Stimulated activated CD4-positive, alpha-beta T cell treated with anti-CD3 and anti-CD28 coated beads, Interleukin-12 subunit alpha, Interleukin-12 subunit beta, amount 100 ng/mL, for 4 hours (primary cell): ENCODE results near the gene IL17REL.

Source experiments
- DNase-seq: peaks from one replicate; pipeline ENCODE4 v3.0.0-alpha.2; 2020

Gene IL17REL

DNA sequence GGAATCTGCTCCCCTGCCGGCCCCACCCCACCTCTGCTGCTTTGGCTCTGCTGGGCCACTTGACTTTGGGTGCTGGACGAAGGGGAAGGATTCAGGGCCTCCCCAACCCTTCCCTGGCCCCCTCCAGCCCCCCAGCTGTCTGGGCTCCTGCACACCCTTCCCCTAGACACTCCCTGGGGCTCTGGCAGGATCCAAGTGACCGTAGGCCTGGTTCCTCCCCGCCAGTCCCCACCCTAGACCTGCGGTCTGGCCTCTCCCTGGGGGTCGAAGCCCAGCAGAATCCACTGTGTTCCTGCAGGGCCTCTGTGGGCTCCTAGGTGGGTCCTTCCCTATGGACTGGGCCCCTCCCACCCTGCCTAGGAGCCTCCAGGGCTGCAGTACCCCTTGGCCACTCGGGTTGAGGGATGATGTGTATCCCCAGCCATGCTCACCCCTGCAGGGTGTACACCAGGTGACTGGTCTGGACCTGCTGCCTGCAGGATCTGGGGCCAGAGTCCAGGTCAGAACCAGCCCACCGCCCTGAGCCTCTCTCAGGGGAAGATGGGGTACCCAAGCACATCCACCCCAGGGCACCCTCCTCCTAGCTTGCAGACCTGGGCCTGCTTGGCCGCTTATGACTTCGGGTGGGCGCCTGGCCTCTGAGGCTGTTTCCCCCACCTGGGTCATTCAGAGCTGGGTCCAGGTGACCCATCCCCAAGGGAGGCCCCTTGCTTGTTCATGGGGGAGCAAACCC lies 46.4 kb downstream of the IL17REL start:
- peak; percentile 22 for DNase-seq

DNA sequence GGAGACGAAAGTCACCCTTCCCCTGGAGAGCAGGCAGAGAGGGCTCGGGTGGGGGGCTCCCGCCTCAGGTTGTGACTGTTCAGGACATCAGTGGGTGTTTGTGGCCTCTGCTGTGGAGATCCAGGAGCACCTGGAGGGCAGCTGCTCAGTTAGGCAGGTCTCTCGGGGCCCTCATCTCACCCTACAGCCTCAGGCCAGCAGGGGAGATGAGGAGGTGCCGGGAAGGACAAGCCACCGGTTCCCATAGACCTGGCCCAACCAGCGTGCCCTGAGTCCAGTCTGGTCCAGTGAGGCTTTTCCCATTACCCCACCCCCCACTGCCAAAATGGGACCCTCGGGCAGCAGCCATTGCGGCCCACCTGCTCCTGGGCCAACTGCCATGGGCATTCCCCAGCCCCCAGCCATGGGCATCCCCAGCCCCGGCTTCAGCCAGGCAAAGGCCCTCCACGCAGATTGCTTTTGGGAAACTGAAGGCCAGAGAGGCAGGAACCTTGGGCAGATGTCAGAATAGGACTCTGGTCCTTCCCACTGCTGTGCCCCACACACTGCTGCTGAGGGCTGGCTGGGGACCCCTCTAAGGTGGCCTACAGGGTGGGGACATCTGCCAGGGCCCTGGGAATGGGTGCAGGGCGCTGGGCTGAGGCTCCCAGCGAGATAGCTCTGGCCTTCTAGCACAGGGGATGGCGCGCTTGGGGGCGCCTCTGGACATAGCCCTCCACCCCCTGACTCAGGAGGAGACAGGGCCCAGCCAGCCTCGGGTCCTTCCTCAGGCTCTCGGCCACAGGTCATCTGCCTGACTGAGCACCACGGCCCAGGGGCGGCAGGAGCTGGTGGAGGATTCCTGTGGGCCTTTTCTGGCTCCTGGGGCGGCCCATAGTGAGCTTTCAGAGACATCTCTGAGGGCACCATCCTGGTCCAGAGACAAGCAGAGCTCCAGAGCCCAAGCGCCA lies 47.2 kb downstream of the IL17REL start:
- peak; percentile 33 for DNase-seq

DNA sequence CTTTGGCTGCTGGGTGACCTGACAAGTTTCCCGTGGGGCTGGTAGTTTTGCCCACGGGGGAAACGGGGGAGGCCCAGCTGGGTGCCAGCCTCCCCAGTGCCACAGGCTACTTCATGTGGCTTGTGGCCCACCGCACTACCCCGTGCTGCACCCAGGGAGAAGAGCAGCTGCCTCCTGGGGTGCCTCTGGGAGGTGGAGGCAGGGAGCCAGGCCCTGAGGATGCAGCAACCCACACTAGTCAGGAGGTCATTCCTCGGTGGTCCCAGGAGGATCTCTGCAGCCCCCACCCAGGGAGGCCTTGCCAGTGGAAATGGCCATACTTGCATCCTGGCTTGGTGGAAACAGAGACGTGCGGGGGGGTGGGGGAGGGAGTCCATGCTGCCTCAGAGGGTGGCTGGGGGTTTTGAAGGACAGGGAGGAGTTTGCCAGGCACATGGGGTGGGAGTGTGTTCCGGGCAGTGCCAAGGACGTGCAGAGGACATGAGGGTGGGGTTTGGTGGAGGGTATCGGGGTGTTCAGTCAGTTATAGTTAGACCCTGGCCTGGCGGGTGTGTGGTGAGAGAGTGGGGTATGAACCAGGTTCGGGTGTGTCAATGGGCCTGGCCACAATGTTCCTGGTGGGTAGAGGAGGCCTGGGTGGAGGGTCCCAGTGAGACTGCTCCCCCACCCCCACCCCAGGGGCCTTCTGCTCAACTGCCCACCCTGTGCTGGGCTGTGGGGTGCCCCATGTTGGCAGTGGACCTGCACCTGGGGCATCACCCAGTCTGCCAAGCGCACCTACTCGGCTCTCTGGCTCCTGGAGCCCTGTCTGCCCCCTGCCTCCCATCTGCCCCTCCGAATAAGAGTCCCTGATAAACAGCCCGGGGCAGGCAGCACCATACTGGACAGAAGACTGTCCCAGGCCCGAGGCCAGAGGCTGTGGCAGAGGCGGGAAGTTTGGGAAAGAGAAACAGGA lies 48.2 kb downstream of the IL17REL start:
- DNase-seq: peak; percentile 26

DNA sequence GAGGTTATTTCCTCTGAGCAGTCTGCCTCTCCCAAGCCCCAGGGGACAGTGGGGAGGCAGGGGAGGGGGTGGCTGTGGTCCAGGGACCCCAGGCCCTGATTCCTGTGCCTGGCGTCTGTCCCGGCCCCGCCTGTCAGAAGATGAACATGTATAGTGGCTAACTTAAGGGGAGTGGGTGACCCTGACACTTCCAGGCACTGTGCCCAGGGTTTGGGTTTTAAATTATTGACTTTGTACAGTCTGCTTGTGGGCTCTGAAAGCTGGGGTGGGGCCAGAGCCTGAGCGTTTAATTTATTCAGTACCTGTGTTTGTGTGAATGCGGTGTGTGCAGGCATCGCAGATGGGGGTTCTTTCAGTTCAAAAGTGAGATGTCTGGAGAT lies 48.9 kb downstream of the IL17REL start:
- no peak for DNase-seq

DNA sequence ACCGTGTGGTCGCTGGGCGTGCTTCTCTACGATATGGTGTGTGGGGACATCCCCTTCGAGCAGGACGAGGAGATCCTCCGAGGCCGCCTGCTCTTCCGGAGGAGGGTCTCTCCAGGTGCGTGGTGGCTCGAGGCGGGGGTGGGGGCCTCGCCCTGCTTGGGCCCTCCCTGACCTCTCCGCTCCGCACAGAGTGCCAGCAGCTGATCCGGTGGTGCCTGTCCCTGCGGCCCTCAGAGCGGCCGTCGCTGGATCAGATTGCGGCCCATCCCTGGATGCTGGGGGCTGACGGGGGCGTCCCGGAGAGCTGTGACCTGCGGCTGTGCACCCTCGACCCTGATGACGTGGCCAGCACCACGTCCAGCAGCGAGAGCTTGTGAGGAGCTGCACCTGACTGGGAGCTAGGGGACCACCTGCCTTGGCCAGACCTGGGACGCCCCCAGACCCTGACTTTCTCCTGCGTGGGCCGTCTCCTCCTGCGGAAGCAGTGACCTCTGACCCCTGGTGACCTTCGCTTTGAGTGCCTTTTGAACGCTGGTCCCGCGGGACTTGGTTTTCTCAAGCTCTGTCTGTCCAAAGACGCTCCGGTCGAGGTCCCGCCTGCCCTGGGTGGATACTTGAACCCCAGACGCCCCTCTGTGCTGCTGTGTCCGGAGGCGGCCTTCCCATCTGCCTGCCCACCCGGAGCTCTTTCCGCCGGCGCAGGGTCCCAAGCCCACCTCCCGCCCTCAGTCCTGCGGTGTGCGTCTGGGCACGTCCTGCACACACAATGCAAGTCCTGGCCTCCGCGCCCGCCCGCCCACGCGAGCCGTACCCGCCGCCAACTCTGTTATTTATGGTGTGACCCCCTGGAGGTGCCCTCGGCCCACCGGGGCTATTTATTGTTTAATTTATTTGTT lies 49.6 kb downstream of the IL17REL start:
- peak; percentile 29 for DNase-seq

DNA sequence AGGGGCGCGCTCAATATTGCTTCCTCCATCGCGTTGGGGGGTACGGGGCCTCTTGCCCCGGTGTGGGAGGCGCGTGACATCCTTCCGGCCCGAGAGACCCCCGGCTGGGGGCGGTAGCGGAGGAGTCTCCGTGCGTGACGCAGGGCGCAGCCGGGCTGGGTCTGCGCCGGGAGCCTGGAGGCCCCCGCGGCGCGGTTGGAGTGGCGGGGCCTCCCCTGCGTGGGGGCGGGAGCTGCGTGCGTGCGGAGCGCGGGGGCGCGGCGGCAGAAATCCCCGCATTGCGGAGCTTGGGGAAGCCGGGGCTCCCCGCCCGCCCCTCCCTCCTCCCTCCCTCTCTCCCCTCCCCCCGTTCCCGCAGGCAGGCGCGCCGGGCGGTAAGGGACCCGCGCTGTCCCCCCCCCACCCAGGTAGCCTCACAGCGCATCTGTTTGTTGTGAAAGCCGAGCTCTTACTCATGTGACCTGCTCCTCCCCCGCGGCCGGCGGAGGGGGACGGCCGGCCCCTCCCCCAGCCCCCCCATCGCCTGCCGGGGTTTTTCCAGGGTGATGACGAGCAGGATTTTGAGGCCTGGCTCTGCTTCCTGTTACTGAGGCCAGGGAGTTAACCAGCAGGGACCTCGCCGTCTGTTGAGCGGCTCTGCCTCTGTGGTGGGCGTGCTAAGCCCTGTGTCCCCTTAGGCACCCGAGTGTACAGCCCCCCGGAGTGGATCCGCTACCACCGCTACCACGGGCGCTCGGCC lies 50.4 kb downstream of the IL17REL start:
- DNase-seq: peak; percentile 88

DNA sequence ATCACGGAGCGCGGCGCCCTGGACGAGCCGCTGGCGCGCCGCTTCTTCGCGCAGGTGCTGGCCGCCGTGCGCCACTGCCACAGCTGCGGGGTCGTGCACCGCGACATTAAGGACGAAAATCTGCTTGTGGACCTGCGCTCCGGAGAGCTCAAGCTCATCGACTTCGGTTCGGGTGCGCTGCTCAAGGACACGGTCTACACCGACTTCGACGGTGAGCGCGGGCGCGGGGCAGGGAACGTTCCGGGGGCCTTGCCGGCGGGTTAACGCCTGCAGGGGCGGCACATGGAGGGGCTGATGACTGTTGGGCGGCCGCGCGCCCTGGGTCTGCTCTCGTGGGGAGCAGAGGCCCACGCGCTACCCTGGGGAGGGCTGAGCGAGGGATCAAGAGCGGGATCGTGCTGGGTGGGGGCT lies 51.0 kb downstream of the IL17REL start:
- no peak for DNase-seq

DNA sequence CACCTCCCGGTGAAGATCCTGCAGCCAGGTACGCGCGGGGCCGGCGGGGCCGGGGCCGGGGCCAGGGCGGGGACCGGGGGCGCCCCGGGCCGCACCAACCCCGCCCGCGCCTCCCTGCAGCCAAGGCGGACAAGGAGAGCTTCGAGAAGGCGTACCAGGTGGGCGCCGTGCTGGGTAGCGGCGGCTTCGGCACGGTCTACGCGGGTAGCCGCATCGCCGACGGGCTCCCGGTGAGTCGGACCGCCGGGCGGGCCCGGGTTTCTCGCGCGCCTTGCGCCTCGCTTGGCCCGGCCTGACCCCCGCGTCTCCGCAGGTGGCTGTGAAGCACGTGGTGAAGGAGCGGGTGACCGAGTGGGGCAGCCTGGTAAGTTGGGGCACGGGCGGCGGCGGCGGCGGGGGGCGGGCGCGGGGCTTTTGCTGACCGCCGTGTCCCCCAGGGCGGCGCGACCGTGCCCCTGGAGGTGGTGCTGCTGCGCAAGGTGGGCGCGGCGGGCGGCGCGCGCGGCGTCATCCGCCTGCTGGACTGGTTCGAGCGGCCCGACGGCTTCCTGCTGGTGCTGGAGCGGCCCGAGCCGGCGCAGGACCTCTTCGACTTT lies 51.5 kb downstream of the IL17REL start:
- peak; percentile 51 for DNase-seq

DNA sequence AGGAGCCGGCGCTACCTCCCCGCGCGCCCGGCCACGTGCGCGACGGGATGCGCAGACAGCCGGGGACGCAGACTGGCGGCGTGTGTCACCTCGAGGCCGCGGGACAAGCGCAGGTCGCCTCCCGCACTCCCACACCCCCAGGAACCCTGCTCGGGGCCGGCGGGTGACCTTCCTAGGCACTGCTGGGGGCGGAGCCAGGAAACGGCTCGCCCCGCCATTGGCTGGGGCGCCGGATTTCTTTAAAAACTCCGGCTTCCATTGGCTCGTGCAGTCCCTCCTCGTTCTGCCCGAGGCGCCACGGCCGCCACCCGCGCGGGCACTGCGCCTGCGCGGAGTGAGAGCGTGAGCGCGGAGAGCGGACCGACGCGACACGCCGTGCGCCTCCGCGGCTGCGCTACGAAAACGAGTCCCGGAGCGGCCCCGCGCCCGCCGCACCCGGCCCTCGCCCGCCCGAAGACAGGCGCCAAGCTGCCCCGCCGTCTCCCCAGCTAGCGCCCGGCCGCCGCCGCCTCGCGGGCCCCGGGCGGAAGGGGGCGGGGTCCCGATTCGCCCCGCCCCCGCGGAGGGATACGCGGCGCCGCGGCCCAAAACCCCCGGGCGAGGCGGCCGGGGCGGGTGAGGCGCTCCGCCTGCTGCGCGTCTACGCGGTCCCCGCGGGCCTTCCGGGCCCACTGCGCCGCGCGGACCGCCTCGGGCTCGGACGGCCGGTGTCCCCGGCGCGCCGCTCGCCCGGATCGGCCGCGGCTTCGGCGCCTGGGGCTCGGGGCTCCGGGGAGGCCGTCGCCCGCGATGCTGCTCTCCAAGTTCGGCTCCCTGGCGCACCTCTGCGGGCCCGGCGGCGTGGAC lies 52.2 kb downstream of the IL17REL start, which contains the start of gene PIM3:
PIM3 (plus strand) TSS at position 614 of the 846 bp plus-strand sequence; CDS start at position 790, 176 bp downstream.
- peak; percentile 91 for DNase-seq

DNA sequence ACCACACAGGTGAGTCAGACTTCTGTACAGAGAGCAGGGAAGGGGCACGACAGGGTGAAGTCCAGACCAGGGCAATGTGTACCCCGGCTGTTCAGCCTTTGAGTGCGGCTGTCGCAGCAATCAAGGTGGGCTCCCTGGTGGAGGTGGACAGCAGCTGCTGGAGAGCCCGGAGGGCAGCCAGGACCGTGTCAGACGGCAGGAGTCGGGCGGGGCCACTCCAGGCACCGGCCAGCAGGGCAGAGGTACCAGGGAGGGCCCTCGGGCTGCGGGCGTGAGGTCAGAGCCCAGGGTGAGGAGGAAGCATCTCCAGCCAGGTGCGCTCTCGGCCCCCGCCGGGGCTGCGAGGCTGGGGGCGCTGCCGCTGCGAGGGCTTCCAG lies 52.8 kb downstream of the IL17REL start:
- DNase-seq: peak; percentile 45

DNA sequence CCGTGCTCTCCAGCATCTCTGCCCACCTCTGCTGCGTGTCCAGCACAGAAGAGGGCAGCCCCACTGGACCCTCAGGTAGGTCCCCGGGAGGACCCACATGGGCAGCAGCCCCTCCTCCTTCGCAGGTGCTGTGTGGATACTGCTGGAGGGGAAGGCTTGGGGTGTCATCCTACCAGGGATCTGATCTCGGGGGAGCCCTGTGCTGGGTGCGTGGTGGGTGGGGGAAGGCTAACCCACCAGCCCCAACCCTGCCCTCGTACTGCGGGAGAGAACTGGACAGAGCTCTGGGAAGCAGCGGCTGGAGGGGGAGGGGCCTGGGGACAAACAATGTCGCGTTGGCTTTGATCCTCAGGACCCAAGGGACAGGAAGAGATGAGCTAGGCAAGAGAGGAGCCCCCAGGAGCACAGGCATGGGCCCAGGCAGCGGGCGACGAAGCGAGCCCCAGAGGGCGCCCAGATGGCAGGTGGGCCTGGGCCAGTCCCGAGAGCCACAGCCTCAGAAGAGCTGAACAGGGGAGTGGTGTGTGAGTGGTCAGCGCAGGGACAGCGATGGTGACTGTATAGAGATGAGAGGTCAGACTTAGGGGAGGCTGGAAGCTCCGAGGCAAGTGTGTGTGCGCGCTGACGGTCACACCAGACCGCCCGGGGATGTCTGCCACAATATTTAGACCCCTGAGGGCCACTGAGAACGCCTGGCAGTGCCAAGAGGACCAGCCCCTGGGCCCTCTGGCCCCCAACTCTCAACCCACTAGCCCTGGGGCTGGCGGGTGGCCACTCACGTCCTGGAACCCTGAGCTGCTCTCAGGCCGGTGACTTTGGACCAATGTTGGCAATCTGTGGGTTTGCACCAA lies 53.4 kb downstream of the IL17REL start:
- DNase-seq: no peak

DNA sequence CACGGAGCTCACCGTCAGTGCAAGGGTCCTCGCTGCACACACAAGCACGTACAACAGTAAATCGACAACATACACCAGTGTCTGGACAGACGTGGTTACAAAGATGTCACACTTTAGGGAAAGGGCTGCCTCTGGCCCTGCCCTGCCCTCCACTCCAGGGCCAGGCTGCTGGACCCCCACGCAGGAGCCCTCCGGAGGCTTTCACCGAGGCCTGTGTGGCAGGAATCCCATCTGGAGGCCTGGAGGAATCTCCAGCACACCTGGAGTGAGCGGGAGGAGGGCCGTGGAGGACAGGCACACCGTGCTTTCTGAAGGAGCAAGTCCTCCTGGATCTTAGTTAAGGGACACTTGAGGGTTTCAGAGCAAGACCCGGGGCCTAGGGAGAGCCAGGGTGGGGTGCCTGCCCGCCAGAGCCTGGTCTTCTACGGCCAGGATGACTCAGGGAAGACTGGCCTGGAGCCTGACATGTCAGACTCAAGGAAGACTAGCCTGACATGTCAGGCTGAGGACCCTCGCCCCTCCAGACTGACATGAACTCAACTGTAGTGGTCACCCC lies 54.1 kb downstream of the IL17REL start:
- DNase-seq: no peak

DNA sequence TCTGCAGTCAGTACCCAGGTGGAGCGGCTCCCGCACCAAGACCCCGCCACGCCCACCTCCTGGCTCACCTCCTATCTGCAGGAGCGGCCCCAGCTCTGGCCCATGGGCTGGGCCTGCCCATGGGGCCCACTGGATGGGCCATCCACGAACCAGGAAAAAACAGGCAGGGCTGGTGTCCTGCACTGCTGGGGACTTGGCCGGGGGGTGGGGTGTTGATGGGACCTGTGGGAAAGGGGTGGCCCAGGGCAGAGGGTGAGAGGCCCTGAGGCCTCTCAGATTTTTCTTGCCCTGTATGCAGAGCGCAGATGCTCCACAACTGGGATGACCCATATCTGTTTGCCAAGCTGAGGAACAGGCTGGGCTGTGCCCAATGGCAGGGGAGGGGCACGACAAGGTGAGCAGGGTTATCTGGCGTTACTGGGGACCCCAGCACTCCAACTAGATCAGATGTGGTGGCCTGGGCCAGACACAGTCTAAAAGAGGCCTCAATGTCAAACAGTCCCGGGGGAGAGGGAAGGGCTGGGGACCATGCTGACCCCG lies 54.7 kb downstream of the IL17REL start:
- DNase-seq: no peak

DNA sequence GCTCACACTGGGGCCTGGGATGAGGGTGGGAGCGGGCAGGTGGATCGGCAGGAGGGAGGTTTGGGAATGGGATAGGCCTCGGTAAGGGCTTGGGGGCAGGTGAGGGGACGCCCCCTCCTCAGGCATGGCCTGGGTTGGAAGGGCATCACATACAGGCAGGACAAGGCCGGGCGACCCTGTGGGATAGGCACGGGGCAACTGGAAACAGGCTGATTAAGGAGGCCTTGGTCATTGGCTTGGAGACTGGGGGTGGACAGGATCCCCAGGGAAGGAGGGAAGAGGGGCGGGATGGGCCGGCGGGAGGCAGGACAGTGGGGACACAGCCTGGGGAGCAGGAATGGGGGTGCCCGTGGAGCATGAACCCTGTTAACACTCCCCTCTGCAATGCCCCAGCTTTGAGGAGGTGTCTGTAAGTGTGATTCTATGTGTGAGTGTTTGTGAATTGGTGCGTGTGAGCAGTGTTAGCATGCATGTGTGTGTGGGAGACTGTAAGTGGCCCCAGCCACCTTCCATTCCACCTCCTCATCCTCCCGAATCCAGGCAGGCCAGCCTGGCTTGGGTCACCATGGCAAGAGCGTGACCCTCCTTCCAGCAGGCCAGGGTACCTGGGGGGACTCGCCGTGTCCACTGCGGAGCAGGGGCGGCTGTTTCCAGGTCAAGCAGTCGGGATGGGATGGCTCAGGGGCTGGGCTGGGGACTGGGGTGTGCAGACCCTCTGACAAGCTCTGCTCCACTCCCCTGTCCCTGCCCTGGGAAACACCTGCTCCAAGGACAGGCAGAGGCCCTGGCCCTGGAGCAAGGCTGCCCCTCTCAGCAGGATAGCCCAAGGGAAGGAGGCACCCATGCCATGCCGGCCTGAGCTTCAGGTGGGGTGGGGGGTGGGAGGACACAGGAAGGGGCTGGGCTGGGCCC lies 55.4 kb downstream of the IL17REL start:
- no peak for DNase-seq

DNA sequence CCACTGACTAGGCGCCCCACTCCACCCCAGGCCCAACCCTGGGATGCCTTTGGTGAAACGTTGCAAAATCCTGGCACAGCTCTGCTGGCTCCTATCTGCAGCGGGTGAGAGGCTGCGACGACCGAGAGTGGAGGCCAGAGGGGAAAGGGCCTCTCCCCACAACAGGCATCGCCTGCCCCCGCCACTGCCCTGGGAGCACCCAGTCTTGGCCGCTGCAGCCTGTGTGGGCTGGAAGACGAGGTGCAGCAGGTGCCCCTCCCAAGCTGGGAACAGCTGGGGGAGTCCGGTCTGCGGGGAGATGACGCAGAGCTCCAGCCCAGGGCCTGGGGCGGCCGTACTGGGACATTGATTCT lies 56.2 kb downstream of the IL17REL start:
- DNase-seq: no peak

DNA sequence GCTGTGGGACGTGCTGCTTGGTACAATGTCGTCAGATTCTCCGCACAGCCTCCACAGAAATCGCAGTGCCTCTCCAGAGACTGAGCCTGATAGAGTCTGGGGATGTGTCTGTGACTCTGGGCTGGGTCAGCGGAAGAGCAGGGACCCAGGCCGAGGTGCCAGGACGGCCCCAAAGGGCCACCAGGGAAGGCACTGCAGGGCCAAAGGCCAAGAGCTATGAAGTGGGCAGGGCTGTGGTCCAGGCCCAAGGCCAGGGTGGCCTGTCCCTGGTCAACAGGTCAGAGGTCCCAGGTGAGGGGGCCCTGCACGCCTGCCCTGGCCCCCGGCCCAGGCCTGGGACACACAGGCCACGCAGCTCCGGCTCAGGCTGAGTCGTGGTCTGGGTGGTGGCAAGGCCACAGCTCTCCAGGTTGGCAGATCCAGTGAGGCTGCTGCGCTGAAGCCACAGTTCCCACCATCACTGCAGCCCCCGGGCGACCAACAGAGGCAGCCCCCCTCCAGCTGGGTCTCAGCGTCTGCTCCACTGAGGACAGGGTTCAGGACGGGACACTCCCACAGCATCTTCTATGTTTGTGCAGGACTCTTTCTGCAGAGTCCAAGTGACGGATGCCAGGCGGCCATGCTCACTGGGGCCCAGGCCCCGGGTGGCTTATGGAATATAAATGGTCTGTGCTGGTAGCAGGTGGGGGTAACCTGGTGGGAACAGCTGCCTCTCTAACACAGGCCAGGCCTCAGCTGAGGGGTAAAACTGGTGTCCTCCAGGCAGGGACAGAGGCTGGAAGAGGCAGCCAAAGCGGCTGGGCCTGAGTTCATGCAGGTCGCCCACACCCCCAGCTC lies 56.8 kb downstream of the IL17REL start:
- no peak for DNase-seq
